Kidney (tissue), 14 donors: ENCODE data around the gene AURKA. TPM values are rescaled to one million over a fixed set of nuclear protein-coding genes. Genes with fewer than 3 reads are reported as not detected.

Source experiments
- DNase-seq, 5 donors: peaks; one replicate each; pipeline ENCODE4 v3.0.0-alpha.2; 2013 to 2020
- FAIRE-seq: peaks from 2 replicates; lab custom pipeline; 2012; peaks lifted over from hg19 to GRCh38; lab: Jason Lieb, UNC
- H3K27ac ChIP-seq, 2 donors: one replicate each; pipeline ENCODE4 v1.7.0; 2013; ENCODE audit warnings: low read depth in 2 of 2, low read length in 2 of 2, inconsistent platforms in 1 of 2
- H3K27me3 ChIP-seq: one replicate; pipeline ENCODE4 v1.7.1; 2013; ENCODE audit warnings: low read length, inconsistent platforms; ENCODE audit not compliant: control insufficient read depth, insufficient read depth
- H3K36me3 ChIP-seq, 3 donors: one replicate each; pipeline versions ENCODE4 v1.7.0 to v1.7.1; 2013; ENCODE audit warnings: low read length in 3 of 3, control low read depth in 1 of 3, inconsistent platforms in 1 of 3; ENCODE audit not compliant: insufficient read depth in 3 of 3, control insufficient read depth in 2 of 3
- H3K4me1 ChIP-seq, 3 donors: one replicate each; pipeline versions ENCODE4 v1.7.0 to v1.7.1; 2013; ENCODE audit warnings: low read length in 3 of 3, inconsistent platforms in 1 of 3, low read depth in 1 of 3; ENCODE audit not compliant: control insufficient read depth in 2 of 3, insufficient read depth in 2 of 3
- H3K4me3 ChIP-seq, 3 donors: one replicate each; pipeline versions ENCODE4 v1.7.0 to v1.8.1; 2013; ENCODE audit warnings: low read length in 3 of 3, control low read depth in 1 of 3, inconsistent platforms in 1 of 3
- H3K9ac ChIP-seq, 3 donors: one replicate each; pipeline versions ENCODE4 v1.7.0 to v1.7.1; 2013; ENCODE audit warnings: low read length in 3 of 3, control low read depth in 1 of 3, inconsistent platforms in 1 of 3
- H3K9me3 ChIP-seq, 3 donors: one replicate each; pipeline versions ENCODE4 v1.7.0 to v1.7.1; 2013; ENCODE audit warnings: low read length in 3 of 3, control low read depth in 1 of 3, inconsistent platforms in 1 of 3; ENCODE audit not compliant: control insufficient read depth in 2 of 3, insufficient read depth in 1 of 3
- intact Hi-C: fragments of 100-400 bp; cut with DNase I; formaldehyde crosslinking; loops from one replicate; pipeline ENCODE4 v1.11.1; 2022
- polyA plus RNA-seq: library from polyadenylated mRNA; stranded (reverse); fragments of 350-450 nt; fragmentation: Illumina TruSeq; extraction: RNeasy Lipid Tissue Mini Kit (QIAGEN cat#74804); gene quantifications from one replicate; pipeline ENCODE4 v1.2.3, GENCODE V29; 2014; ENCODE audit warnings: low read depth, low replicate concordance; ENCODE audit not compliant: insufficient read depth
- total RNA-seq: library from RNA; stranded (reverse); fragmentation: NEBNext Ultra II Directional; extraction: Animal tissue kit (Norgen Biotek cat#: 25700); gene quantifications from one replicate; pipeline ENCODE4 v1.2.1, GENCODE V29; 2021
- TF ChIP-seq, protein P1 (sequence below): IDR thresholded peaks from 3 replicates; pipeline ENCODE4 v1.5.1; 2012; ENCODE audit warnings: mild to moderate bottlenecking, moderate library complexity, borderline replicate concordance; ENCODE audit not compliant: insufficient read depth; ENCODE audit errors: extremely low read depth
- donor health status: control.
- donor health status: control.
- donor health status: control.
- donor health status: control.
- donor health status: control.
- donor health status: DM: yes; HTN: yes; CAD: no.
- donor health status: Normal renal cell carcinoma (clear cell type).

Gene AURKA
- total and polyA plus RNA-seq, 2 donors from 2014 or later = 2.7 to 3.3 TPM

- TF ChIP-seq, protein P1, sequence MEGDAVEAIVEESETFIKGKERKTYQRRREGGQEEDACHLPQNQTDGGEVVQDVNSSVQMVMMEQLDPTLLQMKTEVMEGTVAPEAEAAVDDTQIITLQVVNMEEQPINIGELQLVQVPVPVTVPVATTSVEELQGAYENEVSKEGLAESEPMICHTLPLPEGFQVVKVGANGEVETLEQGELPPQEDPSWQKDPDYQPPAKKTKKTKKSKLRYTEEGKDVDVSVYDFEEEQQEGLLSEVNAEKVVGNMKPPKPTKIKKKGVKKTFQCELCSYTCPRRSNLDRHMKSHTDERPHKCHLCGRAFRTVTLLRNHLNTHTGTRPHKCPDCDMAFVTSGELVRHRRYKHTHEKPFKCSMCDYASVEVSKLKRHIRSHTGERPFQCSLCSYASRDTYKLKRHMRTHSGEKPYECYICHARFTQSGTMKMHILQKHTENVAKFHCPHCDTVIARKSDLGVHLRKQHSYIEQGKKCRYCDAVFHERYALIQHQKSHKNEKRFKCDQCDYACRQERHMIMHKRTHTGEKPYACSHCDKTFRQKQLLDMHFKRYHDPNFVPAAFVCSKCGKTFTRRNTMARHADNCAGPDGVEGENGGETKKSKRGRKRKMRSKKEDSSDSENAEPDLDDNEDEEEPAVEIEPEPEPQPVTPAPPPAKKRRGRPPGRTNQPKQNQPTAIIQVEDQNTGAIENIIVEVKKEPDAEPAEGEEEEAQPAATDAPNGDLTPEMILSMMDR = no peak
- Histone ChIP-seq H3K9me3 (no peaks in the 10 kb centered on the region), H3K9ac (no peak overlapping the region), H3K4me1 (peaks cover 0 to 2% (median 0%) of the 10 kb centered on the region in 3 donors), H3K27ac (no peak overlapping the region), H3K36me3 (no peaks in the 10 kb centered on the region), H3K4me3 (peak overlapping the region in 1 of 3 donors; percentile 28), H3K27me3 (peaks cover 3% of the 10 kb centered on the region)
- intact Hi-C loops = no loop called here
- DNase-seq (no peak), FAIRE-seq (no peak)
Observed at GRCh38 chr20:56348746-56349145, 43.3 kb downstream of the AURKA start.

- intact Hi-C loops = no loop called here
- TF ChIP-seq, protein P1 = no peak
- H3K9me3 ChIP-seq = no peaks in the 10 kb centered on the region
- DNase-seq = peak in 1 of 5 donors; percentile 31
- peak overlapping the region in 1 of 3 donors; percentile 28 for H3K4me3 ChIP-seq
- no peaks in the 10 kb centered on the region for H3K36me3 ChIP-seq
- no peak overlapping the region for H3K9ac ChIP-seq
- FAIRE-seq = no peak
- peaks cover 0 to 2% (median 0%) of the 10 kb centered on the region in 3 donors for H3K4me1 ChIP-seq
- peaks cover 3% of the 10 kb centered on the region for H3K27me3 ChIP-seq
- H3K27ac ChIP-seq = no peak overlapping the region
Observed at GRCh38 chr20:56348305-56348693, 43.7 kb downstream of the AURKA start.

DNA sequence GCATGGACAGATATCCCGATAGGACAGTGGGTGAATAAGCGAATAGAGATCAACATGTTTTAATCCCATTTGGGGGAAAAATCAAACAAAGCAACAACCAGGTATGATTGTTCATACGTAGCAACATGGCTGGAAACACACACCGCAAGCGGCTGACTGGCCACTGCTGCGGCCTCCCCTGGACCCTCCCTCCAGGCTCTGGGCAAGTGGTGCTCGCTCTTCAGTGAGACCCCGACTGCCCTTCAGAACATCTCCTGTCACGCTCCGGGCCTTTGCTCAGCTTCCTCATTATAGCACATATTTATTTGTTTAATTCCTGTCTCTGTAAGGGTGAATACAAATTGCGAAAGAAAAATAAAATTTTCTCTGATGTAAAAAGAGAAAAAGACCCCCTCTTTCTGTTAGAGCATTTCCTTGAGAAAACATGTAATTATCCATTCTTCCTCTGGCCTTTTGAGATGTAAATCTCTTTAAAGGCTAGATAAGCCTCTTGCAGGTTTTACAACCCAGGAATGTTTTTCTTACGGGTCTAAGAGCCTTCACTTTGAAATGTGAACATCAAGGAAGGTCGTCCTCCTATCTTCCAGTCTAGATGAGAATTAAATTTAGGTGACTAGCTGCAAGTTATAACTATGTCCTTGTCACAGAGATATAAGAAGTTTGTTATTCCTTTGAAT lies 44.2 kb downstream of the AURKA start:
- intact Hi-C loops = no loop called here
- H3K4me3 ChIP-seq = no peak overlapping the region
- peak in 3 of 5 donors; percentile 14 to 52 (median 20) for DNase-seq
- no peak overlapping the region for H3K9ac ChIP-seq
- TF ChIP-seq, protein P1 = no peak
- no peaks in the 10 kb centered on the region for H3K36me3 ChIP-seq
- peaks cover 3% of the 10 kb centered on the region for H3K27me3 ChIP-seq
- H3K27ac ChIP-seq = no peak overlapping the region
- FAIRE-seq = no peak
- no peaks in the 10 kb centered on the region for H3K9me3 ChIP-seq
- peaks cover 0 to 2% (median 0%) of the 10 kb centered on the region in 3 donors for H3K4me1 ChIP-seq
